GM19043 (cell line): ENCODE results near the gene MCRIP2.

Experiments used
- ATAC-seq: cut with Tn5 transposase; IDR thresholded peaks from one replicate; pipeline ENCODE4 v1.9.1; 2021; ENCODE audit warnings: low read depth; ENCODE audit not compliant: unreplicated experiment

The MCRIP2 gene

GRCh38 chr16:631808-632358 lies 9.7 kb upstream of the MCRIP2 start:
- ATAC-seq = no peak

GRCh38 chr16:632486-633335 lies 8.9 kb upstream of the MCRIP2 start:
- ATAC-seq = no peak

GRCh38 chr16:633336-634050 lies 8.1 kb upstream of the MCRIP2 start:
- no peak for ATAC-seq

DNA sequence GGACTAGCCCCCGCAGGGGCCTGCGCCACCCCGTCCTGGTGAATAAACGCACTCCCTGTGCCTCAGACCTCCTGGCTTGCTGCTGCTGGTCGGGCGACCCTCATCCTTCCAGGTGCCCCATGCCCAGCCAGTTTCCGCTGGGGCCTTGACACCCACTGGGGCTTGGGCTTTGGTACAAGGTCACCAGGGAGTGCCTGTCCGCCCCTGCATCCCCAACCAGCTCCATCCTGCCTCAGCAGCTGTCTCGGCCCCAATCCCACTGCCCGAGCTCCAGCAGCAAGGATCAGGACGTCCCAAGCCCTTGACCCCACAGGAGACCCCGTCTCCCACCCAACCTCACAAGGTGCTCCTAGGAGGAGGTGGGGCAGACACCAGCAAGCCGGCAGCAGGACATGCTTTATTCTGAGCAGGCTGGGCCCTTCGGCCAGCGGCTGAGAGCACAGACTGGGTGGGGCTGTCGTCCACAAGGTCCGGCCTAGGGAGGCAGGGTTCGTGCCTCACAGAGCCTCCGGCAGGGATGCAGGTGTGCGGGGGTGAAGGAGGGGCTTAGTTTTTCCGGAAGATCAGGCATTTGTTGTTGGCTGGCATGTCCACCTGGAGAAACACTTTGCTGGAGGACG lies 7.5 kb upstream of the MCRIP2 start:
- no peak for ATAC-seq

DNA sequence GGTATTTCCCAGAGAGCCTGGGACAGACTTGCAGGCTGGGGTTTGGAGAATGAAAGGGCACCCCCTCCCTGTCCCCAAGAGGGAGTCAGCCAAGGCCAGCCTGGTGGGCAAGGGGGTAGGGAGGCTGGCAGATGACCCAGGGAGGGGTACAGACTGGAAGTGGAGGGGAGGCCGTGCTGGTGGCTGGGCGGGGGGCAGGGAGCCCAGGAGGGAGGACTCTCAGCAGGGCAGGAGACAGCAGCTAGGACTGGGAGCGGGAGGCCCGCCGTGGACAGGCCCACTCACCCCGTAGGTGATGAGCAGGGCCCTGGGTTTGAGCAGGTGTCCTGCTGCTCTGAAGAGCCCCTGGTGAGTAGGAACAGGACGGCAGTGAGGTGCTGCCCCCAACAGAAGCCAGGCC lies 6.6 kb upstream of the MCRIP2 start:
- no peak for ATAC-seq

DNA sequence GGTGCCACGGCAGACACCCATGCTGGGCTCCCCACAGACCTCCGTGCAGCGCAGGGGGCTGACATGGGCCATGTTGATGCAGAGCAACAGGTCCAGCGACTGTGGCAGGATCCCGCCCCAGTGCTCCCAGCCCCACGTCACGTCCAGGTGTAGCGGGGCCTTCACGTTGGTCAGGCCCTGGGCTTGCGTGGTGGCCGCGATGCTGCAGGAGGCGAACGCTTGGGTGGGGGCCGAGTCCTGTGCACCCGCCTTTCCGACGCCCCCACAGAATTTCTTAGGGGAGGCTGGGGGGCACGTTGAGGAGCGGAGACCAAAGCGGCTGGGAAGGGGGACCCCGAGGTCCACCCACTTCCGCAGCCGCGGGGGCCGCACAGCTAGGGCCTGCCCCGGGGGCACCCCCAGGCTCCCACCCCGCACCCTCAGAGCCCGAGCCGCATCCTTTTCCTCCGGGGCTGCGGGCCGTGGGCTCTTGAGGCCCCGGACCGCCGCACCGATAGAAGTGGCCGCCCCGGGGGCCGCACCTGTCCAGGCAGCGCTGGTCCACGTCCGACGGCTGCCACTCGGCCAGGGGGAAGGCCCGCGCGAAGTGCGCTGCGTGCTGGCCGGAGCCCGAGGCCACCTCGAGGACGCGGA lies 5.9 kb upstream of the MCRIP2 start:
- ATAC-seq = no peak

GRCh38 chr16:636206-637080 lies 5.2 kb upstream of the MCRIP2 start, which contains the start of gene METTL26:
Gene METTL26 (minus strand): TSS chr16:636305. CDS start chr16:636290, 15 bp downstream.
- ATAC-seq = peak; percentile 69

DNA sequence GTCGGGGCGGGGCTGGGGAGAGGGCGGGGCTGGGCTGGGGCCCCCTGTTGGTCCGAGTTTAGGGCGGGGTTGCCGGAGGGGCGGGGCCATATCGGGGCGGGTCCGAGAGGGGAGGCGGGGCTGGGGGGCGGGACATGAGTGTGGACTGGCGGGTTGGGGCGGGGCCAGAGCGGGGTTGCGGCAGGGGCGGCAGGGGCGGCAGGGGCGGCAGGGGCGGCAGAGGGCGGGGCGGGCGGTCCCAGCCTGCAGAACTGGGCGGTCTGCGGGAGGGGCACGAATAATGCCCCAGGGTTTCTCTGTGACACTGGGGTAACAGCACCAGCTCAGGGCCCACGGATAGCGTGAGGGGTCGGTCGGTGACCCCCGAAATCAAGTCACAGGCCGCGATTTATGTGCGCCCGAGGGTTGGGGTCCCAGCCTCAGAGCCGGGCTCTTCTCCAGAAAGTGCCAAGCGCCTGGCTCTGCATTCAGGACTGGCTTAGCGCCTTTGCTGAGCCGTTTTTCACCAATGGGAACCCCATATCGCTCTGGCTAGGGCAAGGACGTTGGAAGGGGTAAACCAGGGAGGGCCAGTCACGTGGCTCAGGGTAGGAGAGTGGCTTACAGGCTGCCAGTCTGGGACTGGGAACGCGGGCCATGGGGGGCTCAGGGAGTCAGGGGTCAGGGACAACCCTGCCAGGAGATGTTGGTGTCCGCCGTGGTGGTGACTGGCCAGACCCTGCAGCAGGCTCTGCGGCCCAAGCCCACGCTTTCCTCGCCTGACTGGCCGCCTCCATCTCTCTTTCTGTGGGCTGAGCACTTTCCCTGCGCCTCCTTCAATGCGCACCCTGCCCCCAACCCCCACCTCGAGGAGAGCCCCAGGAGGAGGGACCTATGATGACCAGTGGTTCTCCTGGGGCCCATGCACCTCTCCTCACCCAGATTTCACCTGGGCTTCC lies 4.3 kb upstream of the MCRIP2 start:
- ATAC-seq = no peak

DNA sequence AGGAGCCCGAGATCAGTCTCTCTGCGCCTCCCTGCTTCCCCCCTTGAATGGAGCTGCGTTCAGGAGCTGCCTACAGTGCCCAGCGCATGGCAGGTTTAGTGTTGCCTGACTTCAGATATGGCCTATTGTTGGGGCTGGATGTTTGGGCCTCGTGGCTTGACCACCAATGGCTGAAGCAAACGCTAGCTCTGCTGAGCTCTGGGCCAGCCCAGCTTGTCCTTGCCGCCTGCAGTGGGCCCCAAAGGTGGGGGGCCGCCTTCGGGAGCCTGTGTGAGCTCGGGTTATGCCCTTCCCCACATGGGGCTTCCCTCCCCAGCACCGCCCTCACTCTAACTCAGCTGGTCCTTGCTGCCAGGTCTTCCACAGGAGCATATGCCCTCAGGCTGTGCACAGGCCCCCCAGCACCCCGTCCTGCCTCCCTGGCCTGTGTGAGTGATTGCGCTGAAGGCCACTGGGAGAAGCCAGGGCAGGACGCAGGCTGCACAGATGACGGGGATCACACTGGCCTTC lies 3.5 kb upstream of the MCRIP2 start:
- ATAC-seq = no peak

GRCh38 chr16:638836-639235 lies 2.8 kb upstream of the MCRIP2 start:
- ATAC-seq = no peak

- no peak for ATAC-seq
Observed at GRCh38 chr16:640614-641013, 1.0 kb upstream of the MCRIP2 start.

GRCh38 chr16:642189-643049 lies 791 bp downstream of the MCRIP2 start:
- ATAC-seq = no peak

- no peak for ATAC-seq
Observed at GRCh38 chr16:643050-643368, 1.4 kb downstream of the MCRIP2 start.

- no peak for ATAC-seq
Observed at GRCh38 chr16:644556-644955, 2.9 kb downstream of the MCRIP2 start.

DNA sequence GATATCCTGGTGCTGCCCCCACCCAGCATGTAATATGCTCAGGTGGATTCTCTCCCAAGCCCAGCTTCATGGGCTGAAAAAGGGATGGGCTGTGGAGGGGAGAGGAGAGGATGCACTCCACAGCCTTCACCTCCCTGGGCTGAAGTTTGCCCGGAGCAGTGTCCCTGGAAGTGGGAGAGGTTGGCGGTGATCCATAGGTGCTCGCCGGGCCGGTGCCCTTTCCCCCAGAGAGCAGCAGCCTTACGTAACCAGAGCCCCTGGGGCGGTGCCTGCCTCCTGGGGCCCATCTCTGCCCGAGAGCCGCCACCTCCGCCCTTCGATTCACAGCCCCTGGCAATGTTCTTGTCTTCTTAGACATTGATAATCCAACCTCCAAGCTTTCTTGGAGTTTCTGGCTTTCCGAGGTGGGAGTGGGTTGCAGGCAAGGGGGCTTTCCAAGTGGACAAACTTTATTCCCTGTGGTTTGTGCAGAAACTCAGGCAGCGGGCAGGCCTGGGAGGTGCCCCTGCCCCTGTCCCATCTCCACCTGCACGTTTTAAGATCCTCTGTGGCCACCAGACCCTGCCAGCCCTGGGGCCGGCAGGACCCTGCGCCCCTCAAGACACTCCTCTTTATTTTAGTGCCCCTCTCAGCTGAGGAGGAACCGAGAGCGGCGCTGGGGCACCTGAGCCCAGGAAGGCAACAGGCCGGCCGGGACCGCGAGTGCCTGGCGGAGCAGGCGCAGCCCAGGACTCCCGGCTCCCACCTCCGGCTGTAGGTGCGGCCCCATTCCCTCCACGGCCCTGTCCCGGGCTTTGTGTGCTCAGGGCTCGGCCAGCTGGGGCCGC lies 4.4 kb downstream of the MCRIP2 start:
- ATAC-seq = no peak

- no peak for ATAC-seq
Observed at GRCh38 chr16:646679-647172, 5.1 kb downstream of the MCRIP2 start.
